HepG2 (cell line): ENCODE data around the gene ZBTB45. TPM values are rescaled to one million over a fixed set of nuclear protein-coding genes. Genes with fewer than 3 reads are reported as not detected.
A peak's percentile ranks its signal among the peaks of the same experiment; 100 is the strongest.

Experiments
- CEBPB ChIP-seq: IDR thresholded peaks from 2 replicates; pipeline ENCODE4 v1.6.1; 2011; ENCODE audit warnings: low read depth, low read length, improper control_type of control experiment, borderline replicate concordance
- FOSL2 ChIP-seq: sonication (generic); formaldehyde crosslinking; IDR thresholded peaks from 2 replicates; pipeline ENCODE4 v1.4.0; 2020; ENCODE audit warnings: missing genetic modification reagents
- FOXA3 ChIP-seq: IDR thresholded peaks from 2 replicates; pipeline ENCODE4 v1.6.1; 2016; ENCODE audit warnings: missing genetic modification reagents, missing compliant biosample characterization
- HNRNPLL ChIP-seq: fragments of 200-400 bp; formaldehyde crosslinking; IDR thresholded peaks from 2 replicates; pipeline ENCODE4 v1.6.1; 2017; ENCODE audit warnings: mild to moderate bottlenecking, low read depth, low read length; ENCODE audit not compliant: poor library complexity, severe bottlenecking
- LCORL ChIP-seq, 2 experiments: fragments of 450-650 bp in 1 of 2; sonication (generic) in 1 of 2; formaldehyde crosslinking in 1 of 2; IDR thresholded peaks; 2 replicates each; pipeline versions ENCODE4 v1.5.0 to v1.6.1; 2017 to 2020; ENCODE audit warnings: antibody characterized with exemption in 1 of 2, missing genetic modification reagents in 1 of 2
- MTA3 ChIP-seq: sonication (generic); formaldehyde crosslinking; IDR thresholded peaks from 2 replicates; pipeline ENCODE4 v1.4.0; 2020; ENCODE audit warnings: missing genetic modification reagents
- NFYC ChIP-seq: IDR thresholded peaks from 2 replicates; pipeline ENCODE4 v1.6.1; 2016; ENCODE audit warnings: missing genetic modification reagents, missing compliant biosample characterization
- NRL ChIP-seq: sonication (generic); formaldehyde crosslinking; IDR thresholded peaks from 2 replicates; pipeline ENCODE4 v1.5.0; 2020; ENCODE audit warnings: missing genetic modification reagents, mild to moderate bottlenecking, moderate library complexity, borderline replicate concordance
- PITX1 ChIP-seq: sonication (generic); formaldehyde crosslinking; IDR thresholded peaks from 2 replicates; pipeline ENCODE4 v1.5.1; 2020; ENCODE audit warnings: mild to moderate bottlenecking, missing genetic modification reagents
- POLR2A ChIP-seq, 2 experiments: IDR thresholded peaks; 2 replicates each; pipeline ENCODE4 v1.6.1; 2011; ENCODE audit warnings: low read depth in 2 of 2, low read length in 2 of 2, mild to moderate bottlenecking in 1 of 2, moderate library complexity in 1 of 2; ENCODE audit not compliant: insufficient read depth in 1 of 2
- SALL1 ChIP-seq: sonication (generic); formaldehyde crosslinking; IDR thresholded peaks from 2 replicates; pipeline ENCODE4 v1.8.0; 2022; ENCODE audit warnings: mild to moderate bottlenecking, missing genetic modification reagents
- SOX6 ChIP-seq, 2 experiments: fragments of 450-650 bp in 1 of 2; sonication (generic) in 1 of 2; formaldehyde crosslinking in 1 of 2; IDR thresholded peaks; 2 replicates each; pipeline versions ENCODE4 v1.4.0 to v1.6.1; 2017 to 2020; ENCODE audit warnings: antibody characterized with exemption in 1 of 2, mild to moderate bottlenecking in 1 of 2, missing genetic modification reagents in 1 of 2
- SP2 ChIP-seq: sonication (generic); formaldehyde crosslinking; IDR thresholded peaks from 2 replicates; pipeline ENCODE4 v1.5.1; 2020; ENCODE audit warnings: mild to moderate bottlenecking, missing genetic modification reagents
- TBP ChIP-seq: sonication (generic); formaldehyde crosslinking; IDR thresholded peaks from 2 replicates; pipeline ENCODE4 v1.5.0; 2020; ENCODE audit warnings: missing genetic modification reagents
- ZBTB26 ChIP-seq: IDR thresholded peaks from 2 replicates; pipeline ENCODE4 v1.6.1; 2016; ENCODE audit warnings: missing compliant biosample characterization, missing genetic modification reagents, borderline replicate concordance
- ZBTB43 ChIP-seq: sonication (generic); formaldehyde crosslinking; conservative IDR thresholded peaks from 2 replicates; pipeline ENCODE4 v1.4.0; 2020; ENCODE audit warnings: missing genetic modification reagents
- ZNF160 ChIP-seq: sonication (generic); formaldehyde crosslinking; IDR thresholded peaks from 2 replicates; pipeline ENCODE4 v1.8.0; 2022; ENCODE audit warnings: mild to moderate bottlenecking, inconsistent platforms, missing genetic modification reagents
- ZNF207 ChIP-seq: fragments of 450-650 bp; IDR thresholded peaks from 2 replicates; pipeline ENCODE4 v1.6.1; 2016; ENCODE audit warnings: antibody characterized with exemption, borderline replicate concordance
- ZNF281 ChIP-seq: sonication (generic); formaldehyde crosslinking; IDR thresholded peaks from 2 replicates; pipeline ENCODE4 v1.4.0; 2020; ENCODE audit warnings: missing genetic modification reagents, borderline replicate concordance
- ZNF572 ChIP-seq: sonication (generic); formaldehyde crosslinking; IDR thresholded peaks from 2 replicates; pipeline ENCODE4 v1.5.1; 2020; ENCODE audit warnings: mild to moderate bottlenecking, missing genetic modification reagents
- ZNF615 ChIP-seq: sonication (generic); formaldehyde crosslinking; IDR thresholded peaks from 2 replicates; pipeline ENCODE4 v1.5.0; 2020; ENCODE audit warnings: mild to moderate bottlenecking, missing genetic modification reagents, borderline replicate concordance
- ZNF83 ChIP-seq: sonication (generic); formaldehyde crosslinking; IDR thresholded peaks from 2 replicates; pipeline ENCODE4 v1.4.0; 2020; ENCODE audit warnings: missing genetic modification reagents, mild to moderate bottlenecking, borderline replicate concordance
- polyA plus RNA-seq, 8 experiments: library from polyadenylated mRNA; depleted of rRNA in 3 of 8; stranded (reverse) in 7 of 8; unstranded in 1 of 8; fragments of >200 nt; fragmentation: Illumina TruSeq in 4 of 8; extraction: Trizol in 4 of 8; gene quantifications; 2 replicates each; pipeline versions ENCODE4 v1.2.1 to v1.2.3, GENCODE V29; 2011 to 2016; ENCODE audit warnings: low read depth in 4 of 8, missing spikeins in 1 of 8, mixed read lengths in 1 of 8; ENCODE audit not compliant: insufficient read depth in 1 of 8
- total RNA-seq, 5 experiments: library from RNA; depleted of rRNA; stranded (reverse); fragments of >200 nt; fragmentation: Illumina TruSeq; extraction: Trizol; gene quantifications; 2 replicates each; pipeline ENCODE4 v1.2.3, GENCODE V29; 2016; ENCODE audit warnings: low read depth in 1 of 5
- TF ChIP-seq, protein P1 (sequence below): sonication (generic); formaldehyde crosslinking; conservative IDR thresholded peaks from 2 replicates; pipeline ENCODE4 v1.5.0; 2020; ENCODE audit warnings: missing genetic modification reagents

ZBTB45 gene
- total and polyA plus RNA-seq, 2 of the 13 experiments (the other 11 are each of a cell fraction or from before 2014, with no cell fraction given) = 3.0 to 3.7 TPM

DNA sequence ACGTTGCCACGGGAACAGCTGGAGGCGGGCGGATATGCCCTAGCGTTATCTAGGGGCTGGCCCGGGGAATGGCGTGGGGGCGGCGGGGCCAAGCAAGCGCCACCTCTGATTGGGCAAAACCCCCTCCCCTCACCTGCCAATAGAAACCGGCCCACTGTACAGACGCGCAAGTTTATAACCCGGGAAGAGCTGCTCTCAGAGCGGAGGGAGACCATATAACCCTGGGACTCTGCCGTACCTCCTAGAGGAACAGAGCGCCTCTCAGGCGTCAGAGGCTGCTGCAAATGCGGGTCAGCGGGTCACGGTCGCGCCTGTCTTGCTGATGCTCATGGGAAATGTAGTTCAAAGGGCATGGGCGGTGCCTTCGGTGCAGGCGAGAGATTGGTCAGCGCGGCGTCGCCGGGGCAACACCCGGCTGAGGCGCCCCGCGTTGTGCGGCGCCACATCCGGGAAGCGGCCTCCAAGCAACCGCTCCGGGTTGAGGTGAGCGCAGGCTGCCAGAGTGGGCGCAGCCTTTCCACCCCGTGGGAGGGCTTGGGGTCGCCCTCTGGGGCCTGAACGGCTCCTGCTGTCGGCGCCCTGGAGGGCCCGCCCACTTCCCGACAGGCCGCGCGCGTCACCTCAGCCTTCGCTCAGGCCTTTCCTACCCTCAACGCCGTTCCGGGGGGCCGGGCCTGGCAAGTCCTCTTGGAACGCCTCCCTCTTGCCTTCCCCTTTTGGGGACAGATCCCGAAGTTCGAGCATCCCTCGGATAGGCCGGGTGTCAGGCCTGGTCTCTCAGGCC is 43.7 kb downstream of the ZBTB45 start, which contains the start of gene ZNF446 (continued):
- TF ChIP-seq FOXA3 (CRISPR knock-in tag) (peak; percentile 37; the same call in 1 of the 2 replicates), NRL (CRISPR knock-in tag) (peak; percentile 78; the same call in 1 of the 2 replicates), CEBPB (no peak), SP2 (peak; percentile 74; the same call in 1 of the 2 replicates), SALL1 (CRISPR knock-in tag) (peak; percentile 49; the same call in 1 of the 2 replicates), HNRNPLL (peak; percentile 76), ZNF615 (0 out of 2 replicates have a peak, but pooled peaks have one; percentile 80), LCORL (IDR thresholded peaks at IDR 0.05) (no peak), LCORL (CRISPR knock-in tag; IDR thresholded peaks at IDR 0.05) (peak; percentile 89), FOSL2 (CRISPR knock-in tag) (peak; percentile 46), NFYC (CRISPR knock-in tag) (peak; percentile 83), MTA3 (no peak), TBP (CRISPR knock-in tag) (no peak), ZNF83 (CRISPR knock-in tag) (no peak), ZNF160 (CRISPR knock-in tag) (peak; percentile 56; the same call in 1 of the 2 replicates), ZNF572 (peak; percentile 45; the same call in 1 of the 2 replicates), ZBTB43 (CRISPR knock-in tag) (no peak), SOX6 (IDR thresholded peaks at IDR 0.05) (no peak), SOX6 (CRISPR knock-in tag; IDR thresholded peaks at IDR 0.05) (peak; percentile 60), PITX1 (CRISPR knock-in tag) (no peak; the same call in 1 of the 2 replicates), POLR2A (IDR thresholded peaks at IDR 0.05; ENCODE audit: insufficient read depth in 1 of 2, low read depth in 2 of 2, low read length in 2 of 2) (peak; percentile 57 to 65), ZNF207 (no peak), ZNF281 (CRISPR knock-in tag) (no peak; the same call in 1 of the 2 replicates), ZBTB26 (CRISPR knock-in tag) (0 out of 2 replicates have a peak, but pooled peaks have one; percentile 15)
- TF ChIP-seq, protein P1, sequence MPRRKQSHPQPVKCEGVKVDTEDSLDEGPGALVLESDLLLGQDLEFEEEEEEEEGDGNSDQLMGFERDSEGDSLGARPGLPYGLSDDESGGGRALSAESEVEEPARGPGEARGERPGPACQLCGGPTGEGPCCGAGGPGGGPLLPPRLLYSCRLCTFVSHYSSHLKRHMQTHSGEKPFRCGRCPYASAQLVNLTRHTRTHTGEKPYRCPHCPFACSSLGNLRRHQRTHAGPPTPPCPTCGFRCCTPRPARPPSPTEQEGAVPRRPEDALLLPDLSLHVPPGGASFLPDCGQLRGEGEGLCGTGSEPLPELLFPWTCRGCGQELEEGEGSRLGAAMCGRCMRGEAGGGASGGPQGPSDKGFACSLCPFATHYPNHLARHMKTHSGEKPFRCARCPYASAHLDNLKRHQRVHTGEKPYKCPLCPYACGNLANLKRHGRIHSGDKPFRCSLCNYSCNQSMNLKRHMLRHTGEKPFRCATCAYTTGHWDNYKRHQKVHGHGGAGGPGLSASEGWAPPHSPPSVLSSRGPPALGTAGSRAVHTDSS = no peak; the same call in 1 of the 2 replicates
